GM23338 (cell line): ENCODE results near the gene SPON2.

Experiments
- CREB1 ChIP-seq: fragments of 250-450 bp; sonication (Bioruptor Pico); IDR thresholded peaks from 2 replicates; pipeline ENCODE4 v1.5.0; 2020; ENCODE audit warnings: low read depth, mild to moderate bottlenecking, moderate library complexity
- ETS1 ChIP-seq: IDR thresholded peaks from 2 replicates; pipeline ENCODE4 v1.6.1; 2016; ENCODE audit warnings: antibody characterized with exemption
- EZH2 ChIP-seq: fragments of 200-600 bp; sonication (generic); IDR thresholded peaks from one replicate; pipeline ENCODE4 v1.8.0; 2017; ENCODE audit warnings: antibody characterized with exemption, mild to moderate bottlenecking, low read depth; ENCODE audit not compliant: unreplicated experiment
- EZH2phosphoT487 ChIP-seq: fragments of 200-600 bp; sonication (generic); IDR thresholded peaks from one replicate; pipeline ENCODE4 v1.8.1; 2018; ENCODE audit warnings: antibody characterized with exemption; ENCODE audit not compliant: unreplicated experiment
- JUNB ChIP-seq: IDR thresholded peaks from one replicate; pipeline ENCODE4 v1.6.1; 2016; ENCODE audit warnings: antibody characterized with exemption; ENCODE audit not compliant: unreplicated experiment
- NANOG ChIP-seq: IDR thresholded peaks from 2 replicates; pipeline ENCODE4 v1.6.1; 2016; ENCODE audit warnings: antibody characterized with exemption, borderline replicate concordance
- POLR2AphosphoS5 ChIP-seq: IDR thresholded peaks from 2 replicates; pipeline ENCODE4 v1.6.1; 2016; ENCODE audit warnings: antibody characterized with exemption, low read depth
- REST ChIP-seq: IDR thresholded peaks from one replicate; pipeline ENCODE4 v1.6.1; 2018; ENCODE audit warnings: antibody characterized with exemption; ENCODE audit not compliant: unreplicated experiment
- STAT1 ChIP-seq: IDR thresholded peaks from one replicate; pipeline ENCODE4 v1.6.1; 2016; ENCODE audit warnings: antibody characterized with exemption; ENCODE audit not compliant: unreplicated experiment
- TF ChIP-seq, protein P1 (sequence below), 2 experiments: fragments of 200-600 bp in 1 of 2; sonication (generic) in 1 of 2; conservative IDR thresholded peaks; 2 replicates each; pipeline versions ENCODE4 v1.5.1 to v1.6.1; 2016 to 2017; ENCODE audit warnings: antibody characterized with exemption in 2 of 2, low read depth in 2 of 2, mild to moderate bottlenecking in 2 of 2, moderate library complexity in 1 of 2
- TF ChIP-seq, protein P2 (sequence below): fragments of 250-450 bp; sonication (Bioruptor Pico); IDR thresholded peaks from 2 replicates; pipeline ENCODE4 v1.5.0; 2020; ENCODE audit warnings: mild to moderate bottlenecking, moderate library complexity

GRCh38 chr4:1204286-1204827 lies 32.0 kb upstream of the SPON2 start:
- TF ChIP-seq, protein P1, sequence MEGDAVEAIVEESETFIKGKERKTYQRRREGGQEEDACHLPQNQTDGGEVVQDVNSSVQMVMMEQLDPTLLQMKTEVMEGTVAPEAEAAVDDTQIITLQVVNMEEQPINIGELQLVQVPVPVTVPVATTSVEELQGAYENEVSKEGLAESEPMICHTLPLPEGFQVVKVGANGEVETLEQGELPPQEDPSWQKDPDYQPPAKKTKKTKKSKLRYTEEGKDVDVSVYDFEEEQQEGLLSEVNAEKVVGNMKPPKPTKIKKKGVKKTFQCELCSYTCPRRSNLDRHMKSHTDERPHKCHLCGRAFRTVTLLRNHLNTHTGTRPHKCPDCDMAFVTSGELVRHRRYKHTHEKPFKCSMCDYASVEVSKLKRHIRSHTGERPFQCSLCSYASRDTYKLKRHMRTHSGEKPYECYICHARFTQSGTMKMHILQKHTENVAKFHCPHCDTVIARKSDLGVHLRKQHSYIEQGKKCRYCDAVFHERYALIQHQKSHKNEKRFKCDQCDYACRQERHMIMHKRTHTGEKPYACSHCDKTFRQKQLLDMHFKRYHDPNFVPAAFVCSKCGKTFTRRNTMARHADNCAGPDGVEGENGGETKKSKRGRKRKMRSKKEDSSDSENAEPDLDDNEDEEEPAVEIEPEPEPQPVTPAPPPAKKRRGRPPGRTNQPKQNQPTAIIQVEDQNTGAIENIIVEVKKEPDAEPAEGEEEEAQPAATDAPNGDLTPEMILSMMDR (conservative IDR thresholded peaks at IDR 0.05; ENCODE audit: low read depth in 2 of 2): no peak
- TF ChIP-seq CREB1 (CRISPR knock-in tag) (no peak), EZH2 (no peak), POLR2AphosphoS5 (no peak), EZH2phosphoT487 (no peak), NANOG (no peak), REST (no peak), ETS1 (no peak), STAT1 (no peak), JUNB (no peak)
- TF ChIP-seq, protein P2, sequence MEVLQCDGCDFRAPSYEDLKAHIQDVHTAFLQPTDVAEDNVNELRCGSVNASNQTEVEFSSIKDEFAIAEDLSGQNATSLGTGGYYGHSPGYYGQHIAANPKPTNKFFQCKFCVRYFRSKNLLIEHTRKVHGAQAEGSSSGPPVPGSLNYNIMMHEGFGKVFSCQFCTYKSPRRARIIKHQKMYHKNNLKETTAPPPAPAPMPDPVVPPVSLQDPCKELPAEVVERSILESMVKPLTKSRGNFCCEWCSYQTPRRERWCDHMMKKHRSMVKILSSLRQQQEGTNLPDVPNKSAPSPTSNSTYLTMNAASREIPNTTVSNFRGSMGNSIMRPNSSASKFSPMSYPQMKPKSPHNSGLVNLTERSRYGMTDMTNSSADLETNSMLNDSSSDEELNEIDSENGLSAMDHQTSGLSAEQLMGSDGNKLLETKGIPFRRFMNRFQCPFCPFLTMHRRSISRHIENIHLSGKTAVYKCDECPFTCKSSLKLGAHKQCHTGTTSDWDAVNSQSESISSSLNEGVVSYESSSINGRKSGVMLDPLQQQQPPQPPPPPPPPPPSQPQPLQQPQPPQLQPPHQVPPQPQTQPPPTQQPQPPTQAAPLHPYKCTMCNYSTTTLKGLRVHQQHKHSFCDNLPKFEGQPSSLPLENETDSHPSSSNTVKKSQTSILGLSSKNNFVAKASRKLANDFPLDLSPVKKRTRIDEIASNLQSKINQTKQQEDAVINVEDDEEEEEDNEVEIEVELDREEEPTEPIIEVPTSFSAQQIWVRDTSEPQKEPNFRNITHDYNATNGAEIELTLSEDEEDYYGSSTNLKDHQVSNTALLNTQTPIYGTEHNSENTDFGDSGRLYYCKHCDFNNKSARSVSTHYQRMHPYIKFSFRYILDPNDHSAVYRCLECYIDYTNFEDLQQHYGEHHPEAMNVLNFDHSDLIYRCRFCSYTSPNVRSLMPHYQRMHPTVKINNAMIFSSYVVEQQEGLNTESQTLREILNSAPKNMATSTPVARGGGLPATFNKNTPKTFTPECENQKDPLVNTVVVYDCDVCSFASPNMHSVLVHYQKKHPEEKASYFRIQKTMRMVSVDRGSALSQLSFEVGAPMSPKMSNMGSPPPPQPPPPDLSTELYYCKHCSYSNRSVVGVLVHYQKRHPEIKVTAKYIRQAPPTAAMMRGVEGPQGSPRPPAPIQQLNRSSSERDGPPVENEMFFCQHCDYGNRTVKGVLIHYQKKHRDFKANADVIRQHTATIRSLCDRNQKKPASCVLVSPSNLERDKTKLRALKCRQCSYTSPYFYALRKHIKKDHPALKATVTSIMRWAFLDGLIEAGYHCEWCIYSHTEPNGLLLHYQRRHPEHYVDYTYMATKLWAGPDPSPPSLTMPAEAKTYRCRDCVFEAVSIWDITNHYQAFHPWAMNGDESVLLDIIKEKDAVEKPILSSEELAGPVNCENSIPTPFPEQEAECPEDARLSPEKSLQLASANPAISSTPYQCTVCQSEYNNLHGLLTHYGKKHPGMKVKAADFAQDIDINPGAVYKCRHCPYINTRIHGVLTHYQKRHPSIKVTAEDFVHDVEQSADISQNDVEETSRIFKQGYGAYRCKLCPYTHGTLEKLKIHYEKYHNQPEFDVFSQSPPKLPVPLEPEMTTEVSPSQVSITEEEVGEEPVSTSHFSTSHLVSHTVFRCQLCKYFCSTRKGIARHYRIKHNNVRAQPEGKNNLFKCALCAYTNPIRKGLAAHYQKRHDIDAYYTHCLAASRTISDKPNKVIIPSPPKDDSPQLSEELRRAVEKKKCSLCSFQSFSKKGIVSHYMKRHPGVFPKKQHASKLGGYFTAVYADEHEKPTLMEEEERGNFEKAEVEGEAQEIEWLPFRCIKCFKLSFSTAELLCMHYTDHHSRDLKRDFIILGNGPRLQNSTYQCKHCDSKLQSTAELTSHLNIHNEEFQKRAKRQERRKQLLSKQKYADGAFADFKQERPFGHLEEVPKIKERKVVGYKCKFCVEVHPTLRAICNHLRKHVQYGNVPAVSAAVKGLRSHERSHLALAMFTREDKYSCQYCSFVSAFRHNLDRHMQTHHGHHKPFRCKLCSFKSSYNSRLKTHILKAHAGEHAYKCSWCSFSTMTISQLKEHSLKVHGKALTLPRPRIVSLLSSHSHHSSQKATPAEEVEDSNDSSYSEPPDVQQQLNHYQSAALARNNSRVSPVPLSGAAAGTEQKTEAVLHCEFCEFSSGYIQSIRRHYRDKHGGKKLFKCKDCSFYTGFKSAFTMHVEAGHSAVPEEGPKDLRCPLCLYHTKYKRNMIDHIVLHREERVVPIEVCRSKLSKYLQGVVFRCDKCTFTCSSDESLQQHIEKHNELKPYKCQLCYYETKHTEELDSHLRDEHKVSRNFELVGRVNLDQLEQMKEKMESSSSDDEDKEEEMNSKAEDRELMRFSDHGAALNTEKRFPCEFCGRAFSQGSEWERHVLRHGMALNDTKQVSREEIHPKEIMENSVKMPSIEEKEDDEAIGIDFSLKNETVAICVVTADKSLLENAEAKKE (CRISPR knock-in tag): no peak
